Natural killer cell (primary cell): ENCODE results near the gene SRGN. TPM values are rescaled to one million over a fixed set of nuclear protein-coding genes. Genes with fewer than 3 reads are reported as not detected.

Source experiments
- ATAC-seq, 3 donors: fragments of 150-1000 bp in 2 of 3; fragments of 200-7000 bp in 1 of 3; cut with Tn5 transposase; 1 replicate in 1 of 3; 2 replicates in 2 of 3; pipeline ENCODE4 v1.10.0; 2021; ENCODE audit warnings: mild to moderate bottlenecking in 2 of 3, moderate library complexity in 2 of 3
- DNase-seq, 2 donors: peaks; one replicate each; pipeline versions ENCODE4 v3.0.0 to v3.0.0-alpha.2; 2013 to 2021; ENCODE audit warnings: mixed read lengths in 1 of 2
- H3K27ac ChIP-seq: one replicate; pipeline ENCODE4 v1.5.1; 2013; ENCODE audit warnings: mild to moderate bottlenecking, low read length
- H3K27me3 ChIP-seq: one replicate; pipeline ENCODE4 v1.6.1; 2013; ENCODE audit warnings: low read length; ENCODE audit not compliant: control insufficient read depth, insufficient read depth
- H3K36me3 ChIP-seq: one replicate; pipeline ENCODE4 v1.6.1; 2013; ENCODE audit warnings: low read length; ENCODE audit not compliant: control insufficient read depth, insufficient read depth
- H3K4me1 ChIP-seq: one replicate; pipeline ENCODE4 v1.6.1; 2013; ENCODE audit warnings: low read length; ENCODE audit not compliant: control insufficient read depth, insufficient read depth
- H3K4me3 ChIP-seq: one replicate; pipeline ENCODE4 v1.5.1; 2013; ENCODE audit warnings: low read length
- H3K9me3 ChIP-seq: one replicate; pipeline ENCODE4 v1.6.1; 2013; ENCODE audit warnings: low read length; ENCODE audit not compliant: control insufficient read depth, insufficient read depth
- H3K27ac Mint-ChIP-seq, 2 donors: one replicate each; pipeline ENCODE4 v1.8.0; 2022; ENCODE audit warnings: mild to moderate bottlenecking in 2 of 2, mixed read lengths in 2 of 2, moderate library complexity in 1 of 2
- H3K27me3 Mint-ChIP-seq, 2 donors: one replicate each; pipeline ENCODE4 v1.8.0; 2022; ENCODE audit warnings: low read depth in 2 of 2, mixed read lengths in 2 of 2
- H3K36me3 Mint-ChIP-seq: one replicate; pipeline ENCODE4 v1.8.0; 2022; ENCODE audit warnings: mixed read lengths
- H3K4me1 Mint-ChIP-seq, 2 donors: one replicate each; pipeline ENCODE4 v1.8.0; 2022; ENCODE audit warnings: mixed read lengths in 2 of 2
- H3K4me3 Mint-ChIP-seq: one replicate; pipeline ENCODE4 v1.8.0; 2022; ENCODE audit warnings: mild to moderate bottlenecking, moderate library complexity, mixed read lengths
- H3K9me3 Mint-ChIP-seq, 2 donors: one replicate each; pipeline ENCODE4 v1.8.0; 2022; ENCODE audit warnings: mixed read lengths in 2 of 2
- WGBS: methylation state at CpG from one replicate; pipeline ENCODE4 v1.1.7; 2013; ENCODE audit warnings: missing lambda C conversion rate; ENCODE audit not compliant: insufficient coverage; 5-methylcytosine and 5-hydroxymethylcytosine counted together
- intact Hi-C: fragments of 100-400 bp; cut with micrococcal nuclease; formaldehyde crosslinking; loops from one replicate; pipeline ENCODE4 v1.14.2; 2022
- total RNA-seq, 4 donors: library from RNA; stranded (reverse); fragments of 120-200 nt in 1 of 4; gene quantifications; one replicate each; pipeline versions ENCODE4 v1.2.3 to v1.2.4, GENCODE V29; 2013 to 2022
- TF ChIP-seq, protein P1 (sequence below): fragments of 200-600 bp; IDR thresholded peaks from one replicate; pipeline ENCODE4 v1.8.0; 2022; ENCODE audit warnings: antibody characterized with exemption

The SRGN gene
- total RNA-seq, 3 donors from 2014 or later (not counting 1 experiment from before 2014, with no cell fraction given) = 636 to 954 (median 778) TPM

- H3K9me3 Mint-ChIP-seq = no peaks in the 10 kb centered on the region
- WGBS = 20% methylated on average over 1 of the region's 2 CpGs
- peak; percentile 39 to 49 (median 40) for ATAC-seq
- H3K4me1 Mint-ChIP-seq = peaks cover 49 to 61% of the 10 kb centered on the region in 2 donors
- no peaks in the 10 kb centered on the region for H3K36me3 ChIP-seq
- H3K27ac ChIP-seq = peak overlapping the region; percentile 72
- intact Hi-C loops = loop anchor here (1.0 kb wide), 2 partner anchors 10 to 35 kb away; no protein-coding TSS in a partner anchor
- TF ChIP-seq, protein P1, sequence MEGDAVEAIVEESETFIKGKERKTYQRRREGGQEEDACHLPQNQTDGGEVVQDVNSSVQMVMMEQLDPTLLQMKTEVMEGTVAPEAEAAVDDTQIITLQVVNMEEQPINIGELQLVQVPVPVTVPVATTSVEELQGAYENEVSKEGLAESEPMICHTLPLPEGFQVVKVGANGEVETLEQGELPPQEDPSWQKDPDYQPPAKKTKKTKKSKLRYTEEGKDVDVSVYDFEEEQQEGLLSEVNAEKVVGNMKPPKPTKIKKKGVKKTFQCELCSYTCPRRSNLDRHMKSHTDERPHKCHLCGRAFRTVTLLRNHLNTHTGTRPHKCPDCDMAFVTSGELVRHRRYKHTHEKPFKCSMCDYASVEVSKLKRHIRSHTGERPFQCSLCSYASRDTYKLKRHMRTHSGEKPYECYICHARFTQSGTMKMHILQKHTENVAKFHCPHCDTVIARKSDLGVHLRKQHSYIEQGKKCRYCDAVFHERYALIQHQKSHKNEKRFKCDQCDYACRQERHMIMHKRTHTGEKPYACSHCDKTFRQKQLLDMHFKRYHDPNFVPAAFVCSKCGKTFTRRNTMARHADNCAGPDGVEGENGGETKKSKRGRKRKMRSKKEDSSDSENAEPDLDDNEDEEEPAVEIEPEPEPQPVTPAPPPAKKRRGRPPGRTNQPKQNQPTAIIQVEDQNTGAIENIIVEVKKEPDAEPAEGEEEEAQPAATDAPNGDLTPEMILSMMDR = no peak
- H3K27ac Mint-ChIP-seq = peak overlapping the region; percentile 85 to 93
- no peak overlapping the region for H3K4me3 ChIP-seq
- peak overlapping the region; percentile 78 for H3K4me3 Mint-ChIP-seq
- peak in 1 of 2 donors; percentile 40 for DNase-seq
- H3K36me3 Mint-ChIP-seq = no peaks in the 10 kb centered on the region
- H3K27me3 ChIP-seq = no peaks in the 10 kb centered on the region
- peaks cover 78% of the 10 kb centered on the region for H3K4me1 ChIP-seq
- no peaks in the 10 kb centered on the region for H3K9me3 ChIP-seq
- H3K27me3 Mint-ChIP-seq = no peaks in the 10 kb centered on the region
Measured at GRCh38 chr10:69055241-69055640, 32.7 kb upstream of the SRGN start.

- peak; percentile 20 to 60 (median 32) for ATAC-seq
Measured at GRCh38 chr10:69056129-69056528, 31.8 kb upstream of the SRGN start.

GRCh38 chr10:69056536-69057260, 31.2 kb upstream of the SRGN start:
- 66% methylated on average over 13 of the region's 14 CpGs for WGBS
- Histone ChIP-seq H3K27ac (peak overlapping the region; percentile 72), H3K36me3 (no peaks in the 10 kb centered on the region), H3K9me3 (no peaks in the 10 kb centered on the region), H3K4me3 (no peak overlapping the region), H3K4me1 (peaks cover 83% of the 10 kb centered on the region), H3K27me3 (no peaks in the 10 kb centered on the region)
- no peaks in the 10 kb centered on the region for H3K9me3 Mint-ChIP-seq
- H3K36me3 Mint-ChIP-seq = no peaks in the 10 kb centered on the region
- H3K4me3 Mint-ChIP-seq = peak overlapping the region; percentile 78
- no peaks in the 10 kb centered on the region for H3K27me3 Mint-ChIP-seq
- intact Hi-C loops = no loop called here
- DNase-seq = peak in 1 of 2 donors; percentile 22
- TF ChIP-seq, protein P1 = no peak
- peak overlapping the region; percentile 85 to 93 for H3K27ac Mint-ChIP-seq
- peak in 2 of 3 donors; percentile 20 to 27 for ATAC-seq
- peaks cover 49 to 61% of the 10 kb centered on the region in 2 donors for H3K4me1 Mint-ChIP-seq

More at GRCh38 chr10:69056129-69056528, 31.8 kb upstream of the SRGN start:
- Mint-ChIP-seq H3K36me3 (no peaks in the 10 kb centered on the region), H3K27ac (peak overlapping the region; percentile 85 to 93), H3K4me3 (peak overlapping the region; percentile 78), H3K9me3 (no peaks in the 10 kb centered on the region), H3K27me3 (no peaks in the 10 kb centered on the region), H3K4me1 (peaks cover 49 to 61% of the 10 kb centered on the region in 2 donors)
- Histone ChIP-seq H3K36me3 (no peaks in the 10 kb centered on the region), H3K4me3 (no peak overlapping the region), H3K4me1 (peaks cover 83% of the 10 kb centered on the region), H3K27ac (peak overlapping the region; percentile 72), H3K27me3 (no peaks in the 10 kb centered on the region), H3K9me3 (no peaks in the 10 kb centered on the region)
- TF ChIP-seq, protein P1 = no peak
- WGBS = 49% methylated on average over 6 of the region's 7 CpGs
- no peak for DNase-seq
- intact Hi-C loops = no loop called here
